HG03280 (cell line): ENCODE data around the gene PRKG1.

Experiments used
- ATAC-seq: cut with Tn5 transposase; IDR thresholded peaks from one replicate; pipeline ENCODE4 v1.9.1; 2021; ENCODE audit warnings: mild to moderate bottlenecking, moderate library complexity; ENCODE audit not compliant: unreplicated experiment

PRKG1 gene

DNA sequence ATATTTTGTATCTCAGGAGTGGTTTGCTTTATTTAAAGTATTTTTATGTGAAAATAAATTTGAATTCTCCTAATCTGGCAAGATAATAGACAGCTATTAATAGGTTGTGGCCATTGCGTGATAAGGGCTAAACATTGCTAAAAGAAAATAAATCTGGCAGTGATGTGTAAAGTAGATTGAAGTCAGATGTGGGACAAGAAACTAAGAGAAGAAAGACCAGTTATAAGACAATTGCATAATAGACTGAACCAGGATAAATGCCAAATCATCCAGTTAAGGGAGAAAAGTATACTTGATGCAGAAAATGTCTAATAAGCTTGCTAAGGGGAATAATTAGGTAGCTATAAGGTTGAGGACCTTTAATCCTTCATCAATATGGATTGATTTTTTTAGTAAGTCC is 822.6 kb downstream of the PRKG1 start:
- no peak for ATAC-seq

DNA sequence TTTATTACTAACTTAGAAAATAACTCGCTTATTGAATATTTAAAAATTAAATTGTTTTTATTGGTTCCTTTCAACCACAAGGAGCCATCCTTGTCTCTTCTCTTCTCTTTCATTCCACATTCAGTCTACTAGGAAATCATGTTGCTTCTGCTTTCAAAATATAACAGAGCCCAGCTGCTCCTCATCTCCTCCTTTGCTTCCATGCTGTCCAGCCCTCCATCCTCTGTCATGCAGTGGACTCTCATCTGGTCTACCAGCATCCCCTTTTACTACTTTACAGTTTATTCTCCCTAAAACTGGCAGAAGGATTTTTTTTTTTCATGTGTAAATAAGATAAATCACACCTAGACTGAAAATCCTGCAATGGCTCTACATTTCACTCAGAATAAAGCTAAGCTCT is 823.3 kb downstream of the PRKG1 start:
- ATAC-seq: no peak

DNA sequence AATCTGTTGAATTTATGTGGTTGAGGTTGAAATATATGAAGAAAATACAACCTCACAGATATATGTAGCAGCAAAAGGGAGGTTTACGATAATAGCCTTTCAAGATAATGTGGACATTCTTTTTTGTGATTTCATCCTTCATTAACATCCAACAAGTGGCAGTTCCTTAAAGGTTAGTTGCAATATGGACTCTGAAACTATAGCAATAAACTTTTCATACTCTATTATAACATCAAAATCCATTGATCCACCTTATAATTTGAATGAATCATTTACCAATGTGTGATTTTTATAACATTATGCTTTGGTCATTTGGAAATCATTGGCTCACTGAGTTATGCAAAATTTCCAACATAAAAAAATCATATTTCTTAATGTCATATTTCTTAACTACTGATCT is 825.9 kb downstream of the PRKG1 start:
- no peak for ATAC-seq

DNA sequence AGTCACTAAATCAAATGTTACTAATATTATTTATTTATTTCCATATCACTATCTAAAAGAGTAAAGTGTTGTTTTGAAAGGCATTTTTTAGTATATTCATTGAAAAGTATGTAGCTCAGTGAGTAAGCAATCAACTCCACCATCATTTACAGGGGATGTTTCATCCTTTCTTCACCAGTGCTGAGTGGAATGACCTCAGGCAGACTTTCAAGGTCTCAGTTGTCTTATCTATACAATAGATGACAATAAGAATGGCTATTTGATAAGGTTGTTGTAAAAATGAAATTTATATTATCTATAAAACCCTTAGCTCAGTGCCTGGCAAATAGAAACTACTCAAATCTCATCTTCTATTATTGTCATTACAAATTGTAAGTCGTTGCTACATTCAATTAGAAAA is 829.4 kb downstream of the PRKG1 start:
- no peak for ATAC-seq

DNA sequence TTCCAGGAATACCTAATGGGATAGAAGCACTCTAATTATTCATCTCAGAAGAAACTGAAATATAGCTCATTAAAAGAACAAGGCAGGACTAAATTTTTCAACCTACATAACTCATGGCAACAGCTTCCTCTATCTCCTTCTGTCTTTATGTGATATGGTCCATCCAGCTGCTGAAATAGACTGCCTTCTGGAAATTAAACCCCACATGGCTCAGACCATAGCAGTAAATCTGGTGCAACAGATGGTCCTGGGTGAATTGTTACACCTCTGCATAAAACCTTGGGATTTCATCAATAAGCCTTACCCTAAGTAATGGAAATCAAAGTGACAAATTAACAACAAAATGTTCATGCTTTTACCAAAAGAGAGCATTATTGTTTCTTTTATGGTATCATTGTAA is 830.7 kb downstream of the PRKG1 start:
- no peak for ATAC-seq

DNA sequence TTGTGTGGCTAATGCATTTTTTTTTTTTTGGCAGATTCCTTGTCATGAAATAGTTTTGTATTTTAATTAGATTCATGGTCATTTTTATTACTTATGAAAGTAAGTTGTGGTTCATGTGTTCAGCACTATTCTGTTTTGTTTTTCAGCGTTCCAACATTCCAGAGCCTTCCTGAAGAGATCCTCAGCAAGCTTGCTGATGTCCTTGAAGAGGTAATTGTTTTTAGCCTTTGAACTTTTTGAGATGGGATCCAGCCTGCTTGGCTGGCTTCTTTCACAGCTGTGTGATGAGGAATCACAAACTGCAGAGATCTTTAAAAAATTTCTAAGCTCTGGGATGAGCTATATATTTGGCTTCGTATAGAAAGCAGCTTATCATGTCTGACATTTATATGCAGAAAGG is 833.1 kb downstream of the PRKG1 start:
- no peak for ATAC-seq

DNA sequence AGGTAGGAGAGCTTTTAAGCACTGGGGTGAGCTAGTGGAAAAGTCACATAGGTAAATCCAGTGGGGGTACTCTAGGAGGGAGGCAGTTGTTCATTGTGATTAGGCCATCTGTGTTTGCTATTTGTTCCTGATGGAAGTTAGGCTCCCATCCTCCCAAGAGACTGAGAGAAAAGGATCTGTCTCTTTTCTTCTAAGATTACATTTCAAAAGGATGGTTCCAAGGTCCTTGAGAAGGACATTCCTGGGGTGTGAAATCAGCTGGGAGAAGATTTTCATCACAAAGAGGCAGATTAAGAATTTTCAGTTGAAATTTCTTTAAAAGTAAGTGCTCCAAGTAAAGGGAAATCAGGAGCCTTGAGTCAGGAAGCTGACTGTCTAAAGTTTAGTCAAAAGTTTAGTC is 835.9 kb downstream of the PRKG1 start:
- ATAC-seq: no peak

DNA sequence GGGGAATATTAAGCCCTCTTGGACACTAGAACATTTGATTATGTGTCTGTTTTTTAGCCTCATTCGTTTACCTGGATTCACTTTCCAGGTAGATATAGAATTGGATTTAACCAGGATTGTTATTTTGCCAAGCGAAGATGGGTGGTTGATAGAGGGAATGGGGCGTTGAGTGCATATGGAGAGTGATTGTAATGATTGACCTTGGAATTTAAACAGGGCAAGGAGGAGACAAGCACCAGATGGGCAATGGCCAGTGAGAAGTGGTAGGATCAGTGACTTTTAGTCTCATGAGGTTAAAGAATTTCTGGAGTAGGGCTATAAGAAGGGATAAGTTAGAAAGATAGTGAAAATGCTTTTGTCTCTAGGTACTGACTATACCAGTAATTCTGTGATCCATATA is 836.3 kb downstream of the PRKG1 start:
- ATAC-seq: no peak

DNA sequence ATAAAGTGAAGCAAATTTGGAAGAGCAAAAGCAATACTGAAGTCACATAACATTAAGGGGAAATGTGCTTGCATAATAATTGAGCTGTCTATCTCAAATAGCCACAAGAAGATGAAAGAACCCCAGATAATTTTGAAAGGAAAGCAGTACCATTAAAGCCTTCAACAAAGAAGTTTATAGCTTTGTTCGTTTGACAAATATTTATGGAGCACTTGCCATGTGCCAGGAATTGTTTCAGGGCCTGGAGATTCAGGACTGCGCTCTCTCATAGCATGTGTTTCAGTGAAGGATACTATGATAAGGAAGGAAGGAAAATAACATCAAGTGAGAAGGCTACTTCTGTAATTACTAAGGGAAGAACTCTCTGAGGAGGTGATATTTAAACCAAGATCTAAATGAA is 837.4 kb downstream of the PRKG1 start:
- no peak for ATAC-seq

DNA sequence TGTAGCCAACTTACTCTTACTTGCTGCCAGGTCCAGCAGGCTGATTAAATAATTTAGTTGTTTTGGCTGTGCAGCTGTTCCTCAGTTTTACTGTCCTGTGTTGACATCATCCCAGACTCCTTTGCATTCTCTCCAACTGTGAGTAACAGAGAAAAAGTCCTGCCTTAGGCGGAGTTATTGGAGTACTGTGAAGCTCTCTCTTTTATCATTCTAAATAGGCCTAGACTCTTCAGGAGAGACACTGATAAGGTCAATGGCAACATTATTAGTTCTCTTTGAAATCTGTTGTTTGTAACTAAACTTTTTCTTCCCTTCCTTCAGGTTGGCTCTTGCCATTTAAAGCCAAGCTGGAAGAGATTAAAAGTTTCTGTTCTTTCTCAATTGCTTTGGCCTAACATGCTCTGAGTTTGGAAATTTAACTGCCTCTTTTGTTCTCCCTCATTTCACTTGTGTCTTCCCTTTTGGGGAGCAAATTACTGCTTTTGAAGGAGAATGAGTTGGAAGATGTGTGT is 840.8 kb downstream of the PRKG1 start:
- ATAC-seq: no peak

DNA sequence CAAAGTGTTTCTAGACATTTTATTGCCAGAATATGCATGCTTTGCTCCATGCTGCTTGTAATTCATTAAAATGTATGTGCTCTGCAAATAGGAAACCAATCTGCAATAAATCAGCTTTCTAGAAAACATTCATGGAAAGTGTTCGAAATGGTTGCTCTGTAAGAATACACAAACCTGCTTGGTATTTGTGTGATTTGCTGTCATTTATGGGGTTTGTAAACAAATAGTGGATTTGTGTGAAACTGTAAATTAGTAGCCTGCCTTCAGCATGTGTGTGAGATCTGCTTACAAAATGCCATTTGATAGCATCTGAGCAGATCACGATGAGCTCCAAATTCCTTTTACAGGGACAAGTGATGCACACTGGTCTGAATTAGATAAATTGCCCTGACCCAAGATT is 844.2 kb downstream of the PRKG1 start:
- ATAC-seq: no peak

DNA sequence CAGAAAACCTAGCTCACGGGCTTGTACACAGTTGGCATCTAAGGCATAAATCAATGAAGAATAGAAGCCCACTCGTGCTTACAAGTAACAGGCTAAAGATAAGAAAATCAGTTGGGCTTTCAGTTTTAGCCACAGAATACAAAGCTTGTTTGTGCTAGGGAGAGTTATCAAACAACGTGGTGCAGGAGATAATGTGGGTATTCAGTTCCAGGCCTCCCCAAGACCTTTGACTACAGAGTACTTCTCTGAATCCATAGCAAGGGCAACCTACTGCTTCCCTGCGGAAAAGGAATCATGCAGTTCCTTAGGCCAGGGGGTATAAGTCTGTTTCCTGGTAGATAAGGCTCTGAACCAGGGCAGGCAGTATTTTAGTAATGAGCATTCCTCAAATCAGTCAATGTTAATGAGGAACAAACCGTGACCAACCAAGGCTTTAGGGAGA is 844.6 kb downstream of the PRKG1 start:
- no peak for ATAC-seq

DNA sequence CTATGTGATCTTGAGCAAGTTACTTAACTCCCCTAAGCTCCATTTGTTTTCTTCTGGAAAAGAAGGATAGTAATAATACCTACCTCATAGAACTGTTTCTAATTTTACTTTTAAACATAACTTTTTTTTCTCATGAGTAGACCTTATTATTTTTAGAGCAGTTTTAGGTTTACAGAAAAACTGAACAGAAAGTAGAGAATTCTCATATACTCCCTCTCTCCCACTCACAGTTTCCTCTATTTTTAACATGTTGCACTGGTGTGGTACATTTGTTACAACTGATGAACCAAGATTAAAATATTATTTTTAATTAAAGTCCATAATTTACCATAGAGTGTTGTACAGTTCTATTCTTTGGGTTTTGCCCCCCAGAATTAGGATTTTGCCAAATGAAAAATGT is 846.4 kb downstream of the PRKG1 start:
- ATAC-seq: no peak

DNA sequence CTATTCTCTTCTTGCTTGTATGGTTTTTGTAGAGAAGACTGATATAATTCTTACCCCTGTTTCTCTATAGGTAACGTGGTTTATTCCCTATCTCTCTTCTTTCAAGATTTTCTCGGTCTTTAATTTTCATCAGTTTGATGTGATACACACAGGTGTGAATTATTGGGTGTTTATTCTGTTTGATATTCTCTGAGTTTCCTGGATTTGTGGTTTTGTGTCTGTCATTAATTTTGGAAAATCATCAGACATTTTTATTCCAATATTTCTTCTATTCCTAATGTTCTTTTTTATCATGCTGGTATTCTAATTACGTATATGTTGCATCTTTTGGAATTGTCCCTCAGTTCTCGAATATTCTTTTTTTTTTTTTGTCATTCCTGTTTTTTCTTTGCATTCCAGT is 850.1 kb downstream of the PRKG1 start:
- no peak for ATAC-seq

DNA sequence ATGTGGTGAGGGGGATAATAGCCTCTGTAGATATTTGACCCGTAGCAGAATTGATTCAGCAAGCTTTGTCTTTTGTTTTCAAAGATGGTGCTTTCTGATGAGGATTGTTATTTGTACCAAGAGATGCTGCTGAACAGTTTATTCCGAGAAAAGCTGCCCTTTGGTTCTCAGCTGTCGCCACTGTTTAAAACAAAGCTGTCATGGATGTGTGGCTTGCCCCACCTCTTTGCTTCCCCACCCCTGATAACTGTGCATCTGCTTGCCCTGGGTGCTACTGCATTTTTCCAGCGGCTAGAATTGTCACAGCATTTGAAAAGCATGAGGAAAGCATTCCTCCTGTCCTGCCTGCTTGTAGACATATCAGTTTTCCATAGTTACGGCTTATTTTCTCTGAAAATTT is 852.0 kb downstream of the PRKG1 start:
- no peak for ATAC-seq

DNA sequence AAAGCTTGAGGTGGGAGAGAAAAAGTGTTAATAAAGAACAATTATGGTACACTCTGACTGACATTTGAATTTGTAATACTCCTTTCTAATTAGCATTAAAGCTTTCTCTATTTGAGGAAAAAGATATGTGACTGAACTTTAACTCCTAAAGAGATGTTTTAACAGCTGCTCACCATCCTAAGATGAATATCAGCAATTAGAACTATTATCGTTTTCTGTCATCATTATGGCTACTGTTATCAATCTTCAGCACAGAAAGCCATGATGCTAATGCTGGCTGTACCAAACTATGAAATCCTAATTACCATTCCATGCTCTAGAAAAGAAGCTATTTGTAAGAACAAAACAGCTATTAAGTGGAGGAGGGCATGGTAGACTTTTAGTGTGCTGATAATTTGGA is 853.9 kb downstream of the PRKG1 start:
- ATAC-seq: no peak

DNA sequence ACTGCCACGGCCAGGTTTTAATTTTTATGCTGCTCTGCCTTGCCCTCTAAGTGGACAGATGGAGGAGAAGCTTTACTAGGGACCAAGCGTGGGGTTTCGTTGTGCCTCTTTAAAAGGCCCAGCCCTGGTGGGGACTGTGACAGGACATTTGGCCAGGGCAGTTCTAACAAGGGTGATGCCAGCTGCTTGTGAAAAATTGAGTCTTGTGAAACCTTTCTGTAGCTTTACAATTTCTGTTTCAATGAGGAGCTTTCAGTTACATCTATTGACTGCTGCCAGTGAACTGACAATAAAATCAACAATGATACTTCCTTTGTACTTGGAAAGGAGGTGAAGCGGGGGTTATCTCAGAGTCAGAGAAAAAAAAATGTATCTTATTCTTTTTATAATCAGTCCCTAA is 858.2 kb downstream of the PRKG1 start:
- no peak for ATAC-seq

DNA sequence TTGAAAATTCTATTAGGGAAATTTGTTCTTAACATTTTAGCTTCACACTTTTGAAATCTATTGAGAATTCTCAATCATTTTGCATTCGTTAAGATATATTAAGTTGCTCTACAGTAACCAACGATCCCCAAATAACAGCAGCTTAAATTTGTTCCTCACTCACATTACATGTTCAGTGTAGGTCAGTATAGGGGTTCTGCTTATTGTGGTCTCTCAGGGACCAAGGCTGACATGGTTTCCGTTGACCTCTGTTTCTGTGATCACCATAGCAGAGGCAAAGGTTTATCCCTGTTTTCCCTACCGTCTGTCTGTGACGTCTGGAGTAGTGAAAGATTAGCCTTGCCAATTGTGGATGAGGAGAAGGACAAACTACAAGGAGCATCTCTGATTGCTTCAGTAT is 860.1 kb downstream of the PRKG1 start:
- no peak for ATAC-seq

DNA sequence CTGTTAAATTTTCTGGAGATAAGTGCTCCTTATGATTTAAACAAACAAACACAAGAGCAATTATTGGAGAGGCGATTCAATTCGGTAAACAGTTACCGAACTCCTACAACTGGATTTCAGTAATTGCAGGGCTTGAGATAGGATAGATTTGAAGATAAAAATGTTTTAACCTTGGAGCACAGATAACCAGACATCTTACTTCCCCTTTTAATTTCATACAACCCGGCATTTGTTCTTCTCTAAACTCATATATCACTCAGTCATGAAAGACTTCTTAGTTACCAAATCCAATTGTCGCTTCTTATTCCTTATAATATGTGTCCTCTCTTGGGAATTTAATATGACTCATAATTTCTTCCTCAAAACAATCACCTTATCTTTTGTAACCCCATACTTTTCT is 861.1 kb downstream of the PRKG1 start:
- ATAC-seq: no peak

DNA sequence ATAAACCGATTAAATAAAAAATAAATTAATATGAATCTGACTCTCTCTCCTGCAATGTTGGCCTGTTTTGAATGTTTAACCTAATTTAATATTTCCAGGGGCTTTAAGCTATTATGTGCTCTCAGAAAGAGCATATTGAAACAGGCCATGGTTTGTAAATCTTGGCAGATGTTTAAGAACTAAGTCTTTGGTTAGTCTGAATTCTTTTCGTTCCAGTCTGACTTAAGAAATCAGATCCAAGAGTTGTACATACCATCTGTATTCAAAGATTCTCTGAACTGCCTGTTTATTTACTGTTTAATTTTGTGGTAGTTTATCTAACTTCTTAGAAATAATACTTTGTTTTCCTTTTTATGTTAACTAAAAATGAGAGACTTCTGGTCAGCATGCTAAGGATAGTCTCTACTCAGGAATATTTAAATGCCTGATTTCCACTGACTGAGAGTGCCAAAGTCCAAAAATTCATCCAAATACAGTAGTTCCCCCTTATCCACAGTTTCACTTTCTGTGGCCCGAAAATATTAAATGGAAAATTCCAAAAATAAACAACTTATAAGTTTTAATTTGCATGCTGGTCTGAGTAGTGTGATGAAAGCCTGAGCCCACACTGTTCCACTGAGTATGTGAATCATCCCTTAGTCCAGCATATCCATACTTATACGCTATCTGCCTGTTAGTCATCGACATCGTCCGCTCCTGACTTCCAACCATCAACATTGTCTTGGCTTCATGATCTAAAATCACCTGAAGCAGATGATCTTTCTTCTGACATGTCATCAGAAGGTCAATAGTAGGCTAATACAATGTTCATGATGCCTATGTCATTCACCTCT is 863.2 kb downstream of the PRKG1 start:
- ATAC-seq: no peak

DNA sequence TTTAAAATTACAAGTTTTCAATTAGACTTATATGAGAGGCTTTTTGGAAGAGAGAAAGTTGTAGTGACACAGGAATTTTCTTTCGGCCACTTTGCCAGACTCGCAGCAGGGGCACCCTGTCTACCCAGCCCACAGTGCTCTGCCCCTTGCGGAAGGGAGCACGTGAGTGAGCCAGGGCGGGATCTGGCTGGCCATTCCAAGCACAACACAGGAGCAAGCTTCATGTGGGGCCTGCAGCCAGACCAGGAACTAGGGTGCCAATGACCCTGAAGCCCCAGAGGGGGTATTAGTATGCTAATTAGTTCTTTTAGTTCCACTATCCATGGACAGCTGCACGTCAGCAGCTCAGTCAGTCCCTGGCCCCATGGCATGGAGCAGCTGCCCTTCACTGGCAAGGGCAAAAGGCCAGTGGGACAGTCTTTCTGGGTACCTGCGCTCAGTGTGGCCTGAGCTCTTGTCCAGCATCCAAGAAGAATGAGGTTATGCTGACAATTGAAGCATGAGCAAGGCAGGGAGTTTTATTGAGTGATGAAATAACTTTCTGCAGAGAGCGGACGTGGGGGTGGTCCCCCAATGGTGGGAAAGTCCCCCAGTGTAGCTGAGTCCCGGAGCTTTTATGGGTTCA is 876.2 kb downstream of the PRKG1 start:
- ATAC-seq: no peak

DNA sequence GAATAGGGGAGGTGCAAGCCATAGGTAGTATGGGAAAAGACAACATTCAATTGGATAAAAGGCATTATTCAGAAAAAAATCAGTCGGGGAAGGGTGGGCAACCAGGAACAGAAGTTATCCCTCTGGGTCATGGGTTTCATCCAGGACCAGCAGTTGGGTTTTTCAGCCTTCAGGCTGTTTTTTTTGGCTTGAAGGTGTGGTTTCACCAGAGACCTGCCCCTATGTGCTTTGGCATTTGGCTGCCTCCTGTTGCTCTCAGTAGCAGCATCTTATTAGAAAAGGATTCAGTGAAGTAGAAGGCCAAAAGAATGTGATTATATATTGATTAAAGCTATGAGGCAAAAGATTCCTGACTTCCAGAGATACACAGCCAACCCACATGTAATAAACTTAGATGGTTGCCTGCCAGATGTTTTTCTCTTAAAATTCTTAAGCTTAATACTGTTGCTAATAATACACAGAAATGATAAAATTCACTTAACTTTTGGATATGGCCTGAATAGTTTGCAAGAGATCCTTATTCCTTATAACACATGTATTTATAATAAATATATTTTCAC is 876.8 kb downstream of the PRKG1 start:
- no peak for ATAC-seq
